ENCODE data around the gene CDS1.

GRCh38 chr4:84562156-84562555 is 20.8 kb upstream of the CDS1 start:
- TF ChIP-seq, protein P1, sequence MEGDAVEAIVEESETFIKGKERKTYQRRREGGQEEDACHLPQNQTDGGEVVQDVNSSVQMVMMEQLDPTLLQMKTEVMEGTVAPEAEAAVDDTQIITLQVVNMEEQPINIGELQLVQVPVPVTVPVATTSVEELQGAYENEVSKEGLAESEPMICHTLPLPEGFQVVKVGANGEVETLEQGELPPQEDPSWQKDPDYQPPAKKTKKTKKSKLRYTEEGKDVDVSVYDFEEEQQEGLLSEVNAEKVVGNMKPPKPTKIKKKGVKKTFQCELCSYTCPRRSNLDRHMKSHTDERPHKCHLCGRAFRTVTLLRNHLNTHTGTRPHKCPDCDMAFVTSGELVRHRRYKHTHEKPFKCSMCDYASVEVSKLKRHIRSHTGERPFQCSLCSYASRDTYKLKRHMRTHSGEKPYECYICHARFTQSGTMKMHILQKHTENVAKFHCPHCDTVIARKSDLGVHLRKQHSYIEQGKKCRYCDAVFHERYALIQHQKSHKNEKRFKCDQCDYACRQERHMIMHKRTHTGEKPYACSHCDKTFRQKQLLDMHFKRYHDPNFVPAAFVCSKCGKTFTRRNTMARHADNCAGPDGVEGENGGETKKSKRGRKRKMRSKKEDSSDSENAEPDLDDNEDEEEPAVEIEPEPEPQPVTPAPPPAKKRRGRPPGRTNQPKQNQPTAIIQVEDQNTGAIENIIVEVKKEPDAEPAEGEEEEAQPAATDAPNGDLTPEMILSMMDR (IDR thresholded peaks at IDR 0.05), result no peak
- no peak for TF ChIP-seq POLR2AphosphoS5 (IDR thresholded peaks at IDR 0.05)
- TF ChIP-seq POLR2A (IDR thresholded peaks at IDR 0.05), result no peak

Measured in gastroesophageal sphincter (tissue), 3 donors.